Naive thymus-derived CD4-positive, alpha-beta T cell (primary cell): ENCODE results near the gene CCDC57. TPM values are rescaled to one million over a fixed set of nuclear protein-coding genes. Genes with fewer than 3 reads are reported as not detected.

ENCODE experiments used
- ATAC-seq: fragments of 150-1000 bp; cut with Tn5 transposase; 2 replicates; pipeline ENCODE4 v1.10.0; 2021; ENCODE audit warnings: mild to moderate bottlenecking, moderate library complexity
- CTCF ChIA-PET: fragments of 350-600 bp; sonication (Branson Sonifier 250); formaldehyde crosslinking; loops from one replicate; lab custom pipeline; 2021; ENCODE audit warnings: antibody characterized with exemption; lab: Charles Lee
- POLR2A ChIA-PET: fragments of 350-600 bp; sonication (Branson Sonifier 250); formaldehyde crosslinking; loops from one replicate; lab custom pipeline; 2021; ENCODE audit warnings: antibody characterized with exemption, inconsistent platforms; lab: Charles Lee
- DNase-seq, 9 donors: peaks; one replicate each; pipeline versions ENCODE4 v3.0.0 to v3.0.0-alpha.2; 2020 to 2022; ENCODE audit warnings: mixed read lengths in 1 of 9
- H3K27ac ChIP-seq: one replicate; pipeline ENCODE4 v1.7.0; 2013; ENCODE audit warnings: mild to moderate bottlenecking, low read depth, low read length, moderate library complexity
- H3K27me3 ChIP-seq, 2 donors: one replicate each; pipeline ENCODE4 v1.7.0; 2013; ENCODE audit warnings: low read length in 2 of 2, mild to moderate bottlenecking in 2 of 2, moderate library complexity in 2 of 2; ENCODE audit not compliant: control insufficient read depth in 2 of 2, insufficient read depth in 2 of 2
- H3K36me3 ChIP-seq, 3 experiments: 1 replicate in 2 of 3; 2 replicates in 1 of 3; pipeline ENCODE4 v1.7.0; 2013; ENCODE audit warnings: low read length in 3 of 3, mild to moderate bottlenecking in 3 of 3, moderate library complexity in 1 of 3; ENCODE audit not compliant: insufficient read depth in 3 of 3, control insufficient read depth in 2 of 3
- H3K4me1 ChIP-seq, 2 donors: one replicate each; pipeline ENCODE4 v1.7.0; 2013; ENCODE audit warnings: low read length in 2 of 2, mild to moderate bottlenecking in 2 of 2, moderate library complexity in 1 of 2; ENCODE audit not compliant: control insufficient read depth in 2 of 2, insufficient read depth in 2 of 2
- H3K4me3 ChIP-seq: 2 replicates; pipeline ENCODE4 v1.7.0; 2013; ENCODE audit warnings: mild to moderate bottlenecking, low read length
- H3K9me3 ChIP-seq, 3 experiments: 1 replicate in 2 of 3; 2 replicates in 1 of 3; pipeline ENCODE4 v1.7.0; 2013; ENCODE audit warnings: low read length in 3 of 3; ENCODE audit not compliant: control insufficient read depth in 2 of 3
- H3K27ac Mint-ChIP-seq, 9 donors: one replicate each; pipeline ENCODE4 v1.8.0; 2020 to 2022; ENCODE audit warnings: mixed read lengths in 9 of 9, mild to moderate bottlenecking in 8 of 9, moderate library complexity in 5 of 9, inconsistent platforms in 2 of 9
- H3K27me3 Mint-ChIP-seq, 5 donors: one replicate each; pipeline ENCODE4 v1.8.0; 2021 to 2022; ENCODE audit warnings: mixed read lengths in 5 of 5, mild to moderate bottlenecking in 1 of 5
- H3K36me3 Mint-ChIP-seq, 5 donors: one replicate each; pipeline ENCODE4 v1.8.0; 2020 to 2022; ENCODE audit warnings: mixed read lengths in 5 of 5, mild to moderate bottlenecking in 3 of 5, inconsistent platforms in 1 of 5
- H3K4me1 Mint-ChIP-seq, 7 donors: one replicate each; pipeline ENCODE4 v1.8.0; 2020 to 2022; ENCODE audit warnings: mixed read lengths in 7 of 7, mild to moderate bottlenecking in 3 of 7, inconsistent platforms in 1 of 7
- H3K4me3 Mint-ChIP-seq, 10 donors: one replicate each; pipeline ENCODE4 v1.8.0; 2020 to 2022; ENCODE audit warnings: mild to moderate bottlenecking in 10 of 10, mixed read lengths in 10 of 10, moderate library complexity in 6 of 10, inconsistent platforms in 2 of 10
- H3K9me3 Mint-ChIP-seq, 11 donors: one replicate each; pipeline ENCODE4 v1.8.0; 2020 to 2022; ENCODE audit warnings: mixed read lengths in 11 of 11, mild to moderate bottlenecking in 4 of 11, inconsistent platforms in 1 of 11, moderate library complexity in 1 of 11
- intact Hi-C, 2 donors: fragments of 100-400 bp; cut with micrococcal nuclease; formaldehyde crosslinking; loops; one replicate each; pipeline ENCODE4 v1.15.1; 2023
- polyA plus RNA-seq, 2 donors: library from polyadenylated mRNA; unstranded; fragments of 300-500 nt; fragmentation: Illumina TruSeq; gene quantifications; one replicate each; pipeline ENCODE4 v1.2.3, GENCODE V29; 2021
- total RNA-seq, 6 experiments: library from RNA in 5 of 6; stranded (reverse) in 5 of 6; gene quantifications; 1 replicate in 5 of 6; 2 replicates in 1 of 6; pipeline ENCODE4 v1.2.3 and lab custom pipeline; 2021 to 2026

Gene CCDC57
- total and polyA plus RNA-seq, 7 experiments from 2014 or later, result 32.1 to 127 (median 92.1) TPM

DNA sequence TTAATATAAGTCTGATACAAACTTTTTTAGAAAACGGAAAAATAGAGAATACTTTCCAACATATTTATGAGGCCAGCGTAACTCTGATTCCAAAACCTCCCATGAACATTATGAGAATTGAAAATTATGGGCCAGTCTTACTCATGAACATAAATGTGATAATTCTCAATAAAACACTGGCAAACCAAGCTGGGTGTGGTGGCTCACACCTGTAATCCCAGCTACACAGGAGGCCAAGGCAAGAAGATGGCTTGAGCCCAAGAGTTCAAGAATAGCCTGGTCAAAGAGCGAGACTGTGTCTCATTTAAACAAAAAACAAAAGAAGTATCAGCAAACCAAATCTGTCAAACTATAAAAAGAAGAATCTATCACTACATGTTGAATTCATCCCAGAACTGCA lies 47.8 kb downstream of the CCDC57 start:
- ATAC-seq, result no peak
- no peak overlapping the region for H3K4me3 ChIP-seq
- H3K9me3 ChIP-seq, result no peaks in the 10 kb centered on the region
- no peak for DNase-seq
- POLR2A ChIA-PET, result no interaction called here
- CTCF ChIA-PET, result no interaction called here
- no peaks in the 10 kb centered on the region for H3K27me3 ChIP-seq
- H3K27ac ChIP-seq, result no peak overlapping the region
- Mint-ChIP-seq H3K27me3 (no peaks in the 10 kb centered on the region), H3K36me3 (peaks cover 12 to 48% (median 24%) of the 10 kb centered on the region in 5 donors), H3K27ac (no peak overlapping the region), H3K9me3 (peaks cover 0 to 2% (median 0%) of the 10 kb centered on the region in 11 donors), H3K4me3 (no peak overlapping the region), H3K4me1 (peaks cover 0 to 15% (median 6%) of the 10 kb centered on the region in 7 donors)
- peaks cover 0 to 32% (median 0%) of the 10 kb centered on the region in 3 experiments for H3K36me3 ChIP-seq
- no peaks in the 10 kb centered on the region for H3K4me1 ChIP-seq
- intact Hi-C loops, result no loop called here

DNA sequence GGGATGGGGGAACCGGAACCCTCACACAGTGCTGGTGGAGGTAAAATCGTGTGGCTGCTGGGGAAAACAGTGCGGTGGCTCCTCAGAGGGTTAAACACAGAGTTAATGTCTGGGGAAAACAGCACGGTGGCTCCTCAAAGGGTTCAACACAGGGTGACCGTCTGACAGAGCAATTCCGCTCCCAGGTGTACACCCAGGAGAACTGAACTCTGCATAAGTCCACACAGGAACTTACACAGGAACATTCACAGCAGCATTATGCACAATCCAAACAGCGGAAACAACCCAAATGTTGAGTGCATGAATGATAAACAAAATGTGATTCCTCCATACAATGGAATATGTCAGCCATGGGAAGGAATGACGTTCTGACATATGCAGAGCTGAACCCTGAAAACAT lies 51.4 kb downstream of the CCDC57 start:
- intact Hi-C loops, result no loop called here
- H3K4me3 ChIP-seq, result no peak overlapping the region
- H3K27ac ChIP-seq, result no peak overlapping the region
- POLR2A ChIA-PET, result no interaction called here
- no peak for DNase-seq
- H3K9me3 Mint-ChIP-seq, result no peaks in the 10 kb centered on the region
- no peaks in the 10 kb centered on the region for H3K27me3 ChIP-seq
- peaks cover 9 to 42% (median 17%) of the 10 kb centered on the region in 5 donors for H3K36me3 Mint-ChIP-seq
- H3K4me1 ChIP-seq, result no peaks in the 10 kb centered on the region
- H3K4me3 Mint-ChIP-seq, result no peak overlapping the region
- CTCF ChIA-PET, result interaction anchor here (0.6 kb wide), 1 partner anchor 25 kb away, joined by 4 read pairs; no protein-coding TSS in a partner anchor
- no peak for ATAC-seq
- peaks cover 0 to 48% (median 3%) of the 10 kb centered on the region in 3 experiments for H3K36me3 ChIP-seq
- H3K27me3 Mint-ChIP-seq, result no peaks in the 10 kb centered on the region
- no peak overlapping the region for H3K27ac Mint-ChIP-seq
- H3K4me1 Mint-ChIP-seq, result peaks cover 0 to 3% (median 0%) of the 10 kb centered on the region in 7 donors
- no peaks in the 10 kb centered on the region for H3K9me3 ChIP-seq

GRCh38 chr17:82160075-82160474 lies 52.6 kb downstream of the CCDC57 start:
- no peak for ATAC-seq
- Mint-ChIP-seq H3K27me3 (no peaks in the 10 kb centered on the region), H3K4me1 (peaks cover 0 to 7% (median 0%) of the 10 kb centered on the region in 7 donors), H3K27ac (no peak overlapping the region), H3K36me3 (peaks cover 6 to 35% (median 14%) of the 10 kb centered on the region in 5 donors), H3K4me3 (no peak overlapping the region), H3K9me3 (no peaks in the 10 kb centered on the region)
- DNase-seq, result no peak
- Histone ChIP-seq H3K9me3 (no peaks in the 10 kb centered on the region), H3K4me1 (no peaks in the 10 kb centered on the region), H3K27ac (no peak overlapping the region), H3K4me3 (no peak overlapping the region), H3K36me3 (peaks cover 0 to 40% (median 3%) of the 10 kb centered on the region in 3 experiments), H3K27me3 (no peaks in the 10 kb centered on the region)
- ChIA-PET CTCF (no interaction called here), POLR2A (no interaction called here)
- intact Hi-C loops, result no loop called here

- intact Hi-C loops, result no loop called here
- POLR2A ChIA-PET, result no interaction called here
- peaks cover 0 to 40% (median 3%) of the 10 kb centered on the region in 3 experiments for H3K36me3 ChIP-seq
These were observed 53.8 kb downstream of the CCDC57 start for GRCh38 chr17:82158825-82159224.

DNA sequence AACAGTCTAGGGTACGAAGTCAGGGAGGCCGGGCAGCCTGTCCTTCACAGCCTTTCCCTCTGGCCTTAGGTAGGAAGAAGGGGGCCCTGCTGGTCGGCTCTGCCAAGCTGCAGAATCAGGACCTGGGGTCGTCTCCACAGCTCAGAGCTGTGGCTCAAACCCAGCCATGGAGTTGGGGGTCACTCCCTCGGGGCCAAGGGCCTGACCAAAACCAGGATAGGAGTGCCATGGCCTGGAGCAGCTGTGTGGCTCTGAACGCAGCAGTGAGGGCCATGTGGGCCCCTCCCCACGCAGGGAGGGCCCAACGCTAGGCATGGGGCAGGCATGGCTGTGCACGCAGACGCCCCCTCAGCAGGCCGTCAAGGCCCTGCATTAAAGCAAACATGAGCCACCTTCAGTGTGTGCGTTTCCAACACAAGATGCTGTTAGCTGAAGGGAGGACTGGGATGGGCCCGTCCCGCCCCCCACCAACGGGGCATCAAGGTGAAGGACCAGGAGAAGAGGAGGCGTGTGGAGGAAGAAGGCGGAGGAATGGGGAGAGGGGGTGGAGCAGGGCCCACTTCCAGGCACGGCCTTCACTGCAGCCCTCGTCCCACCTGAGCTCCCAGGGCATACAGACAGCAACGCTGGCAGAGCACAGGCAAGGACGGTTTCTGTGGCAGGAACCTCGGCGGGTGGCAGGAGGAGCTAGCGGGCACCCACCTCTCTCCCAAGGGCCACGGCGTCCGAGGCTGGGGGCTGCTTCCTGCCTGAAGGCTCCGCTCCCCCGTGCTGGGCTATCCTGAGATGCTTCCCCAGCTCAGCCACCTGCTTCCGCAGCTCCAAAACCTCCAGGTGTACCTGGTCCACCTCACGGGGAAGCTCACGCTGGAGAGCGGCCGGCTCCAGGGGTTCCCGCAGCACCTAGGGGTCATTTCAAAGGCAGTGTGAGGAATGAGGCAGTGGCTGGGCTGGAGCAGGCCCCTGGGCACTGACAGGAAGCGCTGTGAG lies 55.3 kb downstream of the CCDC57 start:
- CTCF ChIA-PET, result interaction anchor here (0.6 to 3.5 kb wide), 5 partner anchors 38 to 128 kb away, joined by 3 to 27 read pairs (median 4); no protein-coding TSS in a partner anchor
- DNase-seq (no peak), ATAC-seq (no peak)
- Mint-ChIP-seq H3K4me1 (peaks cover 5 to 20% (median 10%) of the 10 kb centered on the region in 7 donors), H3K27me3 (no peaks in the 10 kb centered on the region), H3K36me3 (peaks cover 0 to 29% (median 9%) of the 10 kb centered on the region in 5 donors), H3K4me3 (no peak overlapping the region), H3K9me3 (no peaks in the 10 kb centered on the region), H3K27ac (no peak overlapping the region)
- Histone ChIP-seq H3K36me3 (peaks cover 0 to 33% (median 3%) of the 10 kb centered on the region in 3 experiments), H3K27ac (no peak overlapping the region), H3K27me3 (no peaks in the 10 kb centered on the region), H3K4me1 (peaks cover 0 to 10% of the 10 kb centered on the region in 2 donors), H3K9me3 (no peaks in the 10 kb centered on the region), H3K4me3 (no peak overlapping the region)
- POLR2A ChIA-PET, result interaction anchor here (0.6 to 1.3 kb wide), 3 partner anchors 20 to 51 kb away, joined by 4 to 5 read pairs (median 5); no protein-coding TSS in a partner anchor
- intact Hi-C loops, result no loop called here

More at GRCh38 chr17:82158825-82159224, 53.8 kb downstream of the CCDC57 start:
- H3K4me3 Mint-ChIP-seq, result no peak overlapping the region
- peaks cover 6 to 36% (median 12%) of the 10 kb centered on the region in 5 donors for H3K36me3 Mint-ChIP-seq
- no peak overlapping the region for H3K27ac ChIP-seq
- no peaks in the 10 kb centered on the region for H3K9me3 ChIP-seq
- no peaks in the 10 kb centered on the region for H3K9me3 Mint-ChIP-seq
- DNase-seq, result no peak
- CTCF ChIA-PET, result interaction anchor here (1.0 kb wide), 1 partner anchor 32 kb away, joined by 5 read pairs; no protein-coding TSS in a partner anchor
- no peaks in the 10 kb centered on the region for H3K27me3 Mint-ChIP-seq
- no peaks in the 10 kb centered on the region for H3K27me3 ChIP-seq
- H3K4me1 Mint-ChIP-seq, result peaks cover 2 to 15% (median 6%) of the 10 kb centered on the region in 7 donors
- no peak overlapping the region for H3K27ac Mint-ChIP-seq
- no peak overlapping the region for H3K4me3 ChIP-seq
- ATAC-seq, result no peak
- peaks cover 0 to 5% of the 10 kb centered on the region in 2 donors for H3K4me1 ChIP-seq

- DNase-seq, result no peak
- Mint-ChIP-seq H3K36me3 (peaks cover 0 to 26% (median 9%) of the 10 kb centered on the region in 5 donors), H3K4me1 (peaks cover 5 to 20% (median 10%) of the 10 kb centered on the region in 7 donors), H3K27ac (peak overlapping the region in 1 of 9 donors; percentile 12), H3K27me3 (no peaks in the 10 kb centered on the region), H3K9me3 (no peaks in the 10 kb centered on the region), H3K4me3 (no peak overlapping the region)
- H3K4me1 ChIP-seq, result peaks cover 0 to 10% of the 10 kb centered on the region in 2 donors
- POLR2A ChIA-PET, result interaction anchor here (1.5 to 5.9 kb wide), 2 partner anchors 30 to 127 kb away, joined by 4 to 29 read pairs; partner anchors contain the start of gene RAC3
- no peak overlapping the region for H3K27ac ChIP-seq
- CTCF ChIA-PET, result interaction anchor here (1.6 to 3.5 kb wide), 3 partner anchors 37 to 127 kb away, joined by 4 to 27 read pairs (median 7); no protein-coding TSS in a partner anchor
- no peak for ATAC-seq
- no peaks in the 10 kb centered on the region for H3K27me3 ChIP-seq
- H3K9me3 ChIP-seq, result no peaks in the 10 kb centered on the region
- intact Hi-C loops, result no loop called here
- no peak overlapping the region for H3K4me3 ChIP-seq
- H3K36me3 ChIP-seq, result peaks cover 0 to 32% (median 3%) of the 10 kb centered on the region in 3 experiments
These were observed 56.2 kb downstream of the CCDC57 start for GRCh38 chr17:82156284-82156925.
